ENCODE results near the gene PDCL2. TPM values are rescaled to one million over a fixed set of nuclear protein-coding genes. Genes with fewer than 3 reads are reported as not detected.

Gene PDCL2
- total and polyA plus RNA-seq, 9 of the 15 experiments (the other 6 are each of a cell fraction or from before 2014, with no cell fraction given) = 0.62 to 2.5 (median 1.2) TPM

- Histone ChIP-seq H3K9me3 (replicated peaks; ENCODE audit: control insufficient read depth, insufficient read depth, low read depth, low read length) (0 out of 2 replicates have a peak, but pooled peaks cover 2% of the 10 kb centered on the region), H3K79me2 (ENCODE audit: control insufficient read depth, insufficient read depth, low read length) (peaks cover 91% of the 10 kb centered on the region), H3K4me3 (no peak overlapping the region), H3K36me3 (ENCODE audit: control insufficient read depth, insufficient read depth, low read length) (peaks cover 8% of the 10 kb centered on the region; the same call in 1 of the 3 replicates), H3K27me3 (ENCODE audit: control insufficient read depth in 2 of 2, insufficient read depth in 2 of 2, low read length in 2 of 2) (no peaks in the 10 kb centered on the region), H3K27ac (ENCODE audit: extremely low read depth, low read depth, low read length) (no peak overlapping the region), H3K4me2 (ENCODE audit: insufficient read depth, low read length) (no peak overlapping the region), H3K9ac (ENCODE audit: insufficient read depth in 1 of 2, low read depth in 2 of 2, low read length in 2 of 2) (no peak overlapping the region), H2AFZ (ENCODE audit: low read depth, low read length) (no peak overlapping the region), H3K9me1 (ENCODE audit: control insufficient read depth, insufficient read depth, low read length) (no peaks in the 10 kb centered on the region), H3K4me1 (replicated peaks in 1 of 2; ENCODE audit: control insufficient read depth in 2 of 2, insufficient read depth in 2 of 2, low read length in 2 of 2) (peaks cover 0 to 14% of the 10 kb centered on the region in 2 experiments; a peak in 3 of 5 replicates), H4K20me1 (replicated peaks; ENCODE audit: control insufficient read depth, insufficient read depth, low read length) (no peaks in the 10 kb centered on the region)
- BruUV-seq (replicated peaks) = no TSS peak
- ChIA-PET POLR2A (interaction anchor here (0.6 kb wide), 1 partner anchor 10 kb away, joined by 3 read pairs; no protein-coding TSS in a partner anchor), CTCF (ENCODE audit: low intra/inter-chr PET ratio) (no interaction called here)
- intact Hi-C loops (cut with micrococcal nuclease) = no loop called here
- TF ChIP-seq TAF9B (IDR thresholded peaks at IDR 0.05; ENCODE audit: partially characterized antibody) (peak; percentile 12), TSC22D4 (tag; IDR thresholded peaks at IDR 0.05) (no peak)
- in situ Hi-C loops (cut with MboI) = no loop called here
- DNase-seq (ENCODE audit: extremely low read depth in 1 of 4, low spot score in 3 of 4) (no peak), FAIRE-seq (no peak), ATAC-seq (no peak)
These were observed 53.5 kb downstream of the PDCL2 start for GRCh38 chr4:55538531-55538930.

- no peaks in the 10 kb centered on the region for H3K9me1 ChIP-seq (ENCODE audit: control insufficient read depth, insufficient read depth, low read length)
- H4K20me1 ChIP-seq (replicated peaks; ENCODE audit: control insufficient read depth, insufficient read depth, low read length) = no peaks in the 10 kb centered on the region
- FAIRE-seq = no peak
- CTCF ChIA-PET (ENCODE audit: low intra/inter-chr PET ratio) = no interaction called here
- peaks cover 7% of the 10 kb centered on the region; the same call in 2 of the 3 replicates for H3K36me3 ChIP-seq (ENCODE audit: control insufficient read depth, insufficient read depth, low read length)
- peaks cover 8% of the 10 kb centered on the region; the same call in 1 of the 2 replicates for H3K9me3 ChIP-seq (replicated peaks; ENCODE audit: control insufficient read depth, insufficient read depth, low read depth, low read length)
- POLR2A ChIA-PET = interaction anchor here (1.8 kb wide), 1 partner anchor 11 kb away, joined by 9 read pairs; no protein-coding TSS in a partner anchor
- peaks cover 95% of the 10 kb centered on the region for H3K79me2 ChIP-seq (ENCODE audit: control insufficient read depth, insufficient read depth, low read length)
- no TSS peak for BruUV-seq (replicated peaks)
- H3K27me3 ChIP-seq (ENCODE audit: control insufficient read depth in 2 of 2, insufficient read depth in 2 of 2, low read length in 2 of 2) = no peaks in the 10 kb centered on the region
- H3K4me2 ChIP-seq (ENCODE audit: insufficient read depth, low read length) = no peak overlapping the region
- H2AFZ ChIP-seq (ENCODE audit: low read depth, low read length) = no peak overlapping the region
- intact Hi-C loops (cut with micrococcal nuclease) = no loop called here
- H3K27ac ChIP-seq (ENCODE audit: extremely low read depth, low read depth, low read length) = no peak overlapping the region
- no peak overlapping the region for H3K4me3 ChIP-seq
- no peak for ATAC-seq
- TF ChIP-seq ZNF316 (IDR thresholded peaks at IDR 0.05) (peak; percentile 69), TCF3 (CRISPR knock-in tag; IDR thresholded peaks at IDR 0.05) (no peak), MEF2A (IDR thresholded peaks at IDR 0.05; ENCODE audit: control insufficient read depth, low read depth, low read length) (no peak)
- H3K9ac ChIP-seq (ENCODE audit: insufficient read depth in 1 of 2, low read depth in 2 of 2, low read length in 2 of 2) = no peak overlapping the region
- DNase-seq (ENCODE audit: extremely low read depth in 1 of 4, low spot score in 3 of 4) = no peak
- in situ Hi-C loops (cut with MboI) = no loop called here
- no peaks in the 10 kb centered on the region; a peak in 1 of 5 replicates for H3K4me1 ChIP-seq (replicated peaks in 1 of 2; ENCODE audit: control insufficient read depth in 2 of 2, insufficient read depth in 2 of 2, low read length in 2 of 2)
These were observed 57.7 kb downstream of the PDCL2 start for GRCh38 chr4:55534306-55534705.

Measured in K562 (cell line).